ENCODE results near the gene PLA2G15.

The PLA2G15 gene

GRCh38 chr16:68244903-68245853, at the start of gene PLA2G15:
Gene PLA2G15 (plus strand): TSS chr16:68245373. CDS start chr16:68245427, 54 bp downstream.
- DNase-seq = peak; percentile 87

GRCh38 chr16:68197250-68197649, 47.9 kb upstream of the PLA2G15 start:
- DNase-seq = no peak

- DNase-seq = no peak
Measured at GRCh38 chr16:68200088-68200783, 44.9 kb upstream of the PLA2G15 start.

GRCh38 chr16:68202091-68202519, 43.1 kb upstream of the PLA2G15 start:
- no peak for DNase-seq

- DNase-seq = no peak
Measured at GRCh38 chr16:68206245-68206644, 38.9 kb upstream of the PLA2G15 start.

GRCh38 chr16:68214726-68215125, 30.4 kb upstream of the PLA2G15 start:
- DNase-seq = no peak

GRCh38 chr16:68215302-68215701, 29.9 kb upstream of the PLA2G15 start:
- no peak for DNase-seq

- DNase-seq = no peak
Measured at GRCh38 chr16:68216240-68216639, 28.9 kb upstream of the PLA2G15 start.

GRCh38 chr16:68217506-68217905, 27.7 kb upstream of the PLA2G15 start:
- no peak for DNase-seq

- DNase-seq = no peak
Measured at GRCh38 chr16:68219725-68220351, 25.3 kb upstream of the PLA2G15 start.

- DNase-seq = no peak
Measured at GRCh38 chr16:68223072-68223471, 22.1 kb upstream of the PLA2G15 start.

- no peak for DNase-seq
Measured at GRCh38 chr16:68226116-68226515, 19.1 kb upstream of the PLA2G15 start.

GRCh38 chr16:68227183-68227793, 17.9 kb upstream of the PLA2G15 start:
- no peak for DNase-seq

GRCh38 chr16:68227850-68228553, 17.2 kb upstream of the PLA2G15 start:
- DNase-seq = no peak

- DNase-seq = no peak
Measured at GRCh38 chr16:68228652-68229051, 16.5 kb upstream of the PLA2G15 start.

- peak; percentile 78 for DNase-seq
Measured at GRCh38 chr16:68229431-68230175, 15.6 kb upstream of the PLA2G15 start.

- DNase-seq = no peak
Measured at GRCh38 chr16:68230176-68230571, 15.0 kb upstream of the PLA2G15 start.

- DNase-seq = no peak
Measured at GRCh38 chr16:68230956-68231355, 14.2 kb upstream of the PLA2G15 start.

GRCh38 chr16:68231384-68232136, 13.6 kb upstream of the PLA2G15 start:
- no peak for DNase-seq

- no peak for DNase-seq
Measured at GRCh38 chr16:68232335-68232734, 12.8 kb upstream of the PLA2G15 start.
